Measurements from ENCODE around the gene C4orf50.
"Not testable (repeated sequence)": the region's sequence is repeated elsewhere in the genome, so short reads cannot be mapped to it uniquely, and the experiment has no call there.

C4orf50 gene

DNA sequence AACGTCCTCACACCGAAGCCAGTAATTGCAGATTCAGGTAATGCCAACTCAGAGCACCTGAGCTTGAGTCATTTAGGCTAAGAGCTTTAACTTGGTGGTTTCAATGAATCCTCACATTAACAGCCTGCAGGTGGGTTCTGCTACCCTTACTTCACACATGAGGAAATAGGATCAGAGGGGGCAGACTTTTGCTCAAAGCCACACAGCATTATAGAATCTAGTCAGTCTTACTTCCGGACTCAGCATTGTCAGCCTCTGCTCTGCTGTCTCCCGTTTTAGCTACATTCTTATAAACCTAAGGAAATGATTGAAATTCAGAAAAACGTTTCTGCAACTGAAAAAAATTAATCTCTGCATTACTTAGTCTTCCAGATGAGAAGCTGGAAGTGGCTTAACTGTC, 6.0 kb downstream of the C4orf50 start:
- FAIRE-seq: no peak

DNA sequence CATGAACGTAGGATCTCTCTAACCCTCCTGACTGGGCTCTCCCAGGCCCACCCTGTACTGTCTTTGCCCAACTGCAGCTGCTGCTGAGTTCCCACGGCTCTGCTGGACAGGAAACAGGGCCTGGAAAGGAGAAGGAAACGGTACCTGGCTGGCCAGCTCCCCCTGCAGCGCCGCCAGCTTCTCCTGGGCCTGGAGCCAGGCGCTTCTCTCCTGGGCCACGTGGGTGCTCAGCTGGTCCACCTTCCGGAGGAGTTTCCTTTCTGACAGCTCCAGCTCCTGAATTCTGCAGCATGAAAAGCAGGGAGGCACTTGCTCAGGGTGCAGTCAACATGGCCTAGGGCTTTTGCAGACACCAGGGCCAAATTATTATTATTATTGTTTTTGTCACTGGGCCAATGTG, 6.5 kb downstream of the C4orf50 start:
- FAIRE-seq: no peak

DNA sequence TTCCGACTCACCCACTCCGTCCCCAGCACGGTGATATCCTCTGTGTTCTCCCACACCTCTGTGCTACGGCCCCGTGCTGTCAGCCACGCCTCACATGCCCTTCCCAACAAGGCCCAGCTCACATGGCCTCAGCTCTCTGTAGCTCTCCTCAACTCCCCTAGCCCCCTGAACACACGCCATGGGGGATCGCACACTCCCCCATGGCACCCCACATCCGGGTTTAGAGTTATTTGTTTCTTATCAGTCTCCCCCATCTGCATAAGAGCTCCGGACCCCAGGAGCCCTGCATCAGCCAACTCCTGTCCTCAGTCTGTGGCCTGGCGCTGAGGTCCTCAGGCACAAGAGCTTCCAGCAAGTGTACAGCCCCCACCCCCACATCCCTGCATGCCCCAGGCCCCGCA, 7.0 kb downstream of the C4orf50 start:
- FAIRE-seq: no peak

DNA sequence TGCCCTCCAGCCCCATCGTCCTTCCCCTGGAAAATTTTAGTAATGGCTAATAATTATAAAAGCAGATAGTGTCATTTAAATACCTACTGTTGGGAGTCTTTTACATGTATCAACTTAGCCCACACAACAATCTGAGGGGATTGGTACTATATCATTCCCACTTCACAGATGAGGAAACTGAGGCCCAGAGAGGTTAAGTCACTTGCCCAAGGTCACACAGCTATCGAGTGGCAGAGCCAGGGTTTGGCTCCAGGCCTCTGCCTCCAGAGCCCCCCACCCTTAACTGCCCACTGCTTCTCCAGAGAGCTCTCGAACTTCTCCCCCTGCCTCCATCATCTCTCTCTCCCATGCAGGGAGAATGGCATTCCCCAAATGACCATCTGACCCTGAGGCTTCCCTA, 7.4 kb downstream of the C4orf50 start:
- FAIRE-seq: no peak

DNA sequence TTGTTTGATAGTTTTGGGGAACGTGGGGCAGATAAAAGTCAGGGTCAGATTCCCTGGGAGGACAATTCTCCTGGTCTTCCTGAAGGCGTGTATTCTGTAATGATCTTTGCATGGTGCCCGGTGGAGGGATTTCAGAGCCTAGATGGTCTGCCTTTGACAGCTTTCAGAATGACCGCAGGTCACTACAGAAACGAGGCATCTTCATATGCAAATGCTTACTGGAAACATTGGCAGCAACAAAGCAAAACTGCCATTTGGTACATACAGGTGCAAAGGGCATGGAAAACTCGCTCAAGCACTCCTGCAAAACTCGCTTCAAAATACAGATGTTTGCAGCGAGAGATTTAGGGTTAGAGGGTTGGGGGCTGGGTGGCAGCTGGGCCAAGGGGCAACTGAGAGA, 8.8 kb downstream of the C4orf50 start:
- FAIRE-seq: no peak

DNA sequence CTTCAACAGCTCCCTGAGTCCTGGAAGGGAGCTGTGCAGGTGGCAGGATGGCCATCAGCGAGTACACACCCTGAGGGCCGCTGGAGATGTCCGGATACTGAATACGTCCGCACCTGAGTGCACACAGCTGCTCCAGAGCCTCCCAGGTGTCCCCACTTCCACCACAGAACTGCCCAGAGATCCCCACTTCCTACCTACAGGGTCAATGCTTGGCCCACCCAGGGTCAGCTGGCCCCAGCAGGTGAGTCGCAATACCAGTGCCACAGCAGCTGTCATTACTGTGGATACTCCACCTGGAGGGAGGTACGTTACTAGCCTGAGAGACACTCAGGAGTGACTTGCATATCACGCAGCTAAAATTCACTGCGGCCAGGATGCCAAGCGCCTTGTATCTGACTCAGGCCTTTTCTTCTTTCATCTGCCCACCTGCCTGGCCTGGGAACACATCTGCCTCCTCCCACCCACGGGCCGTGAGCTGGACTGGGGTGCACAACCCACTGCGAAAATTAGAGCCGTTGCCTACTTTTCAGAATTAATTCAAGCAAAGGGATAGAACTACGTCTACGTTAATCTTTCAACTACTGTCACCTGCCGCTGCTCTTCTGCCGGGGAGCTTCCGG, 9.4 kb downstream of the C4orf50 start:
- FAIRE-seq: no peak

DNA sequence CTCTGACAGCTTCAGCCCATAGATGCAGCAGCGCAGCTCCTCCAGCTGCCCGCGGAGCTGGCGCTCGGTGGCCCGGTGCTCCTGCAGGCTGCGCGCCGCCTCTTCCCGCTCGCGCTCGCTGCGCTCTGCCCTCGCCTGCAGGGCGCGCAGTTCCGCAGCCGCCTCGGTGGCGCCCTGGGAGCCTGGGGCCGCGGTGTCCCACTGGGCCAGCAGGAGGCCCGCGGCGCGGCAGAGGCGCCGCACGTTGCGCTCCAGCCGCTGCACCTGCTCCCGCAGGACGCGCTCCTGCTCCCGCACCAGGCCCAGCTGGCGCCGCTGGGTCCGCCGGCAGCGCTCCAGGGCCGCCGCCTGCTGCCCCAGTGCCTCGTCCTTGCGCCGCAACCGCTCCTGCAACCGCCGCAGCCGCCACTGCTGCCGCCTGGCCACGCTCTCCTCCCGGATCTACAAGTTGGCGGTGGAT, 10.1 kb downstream of the C4orf50 start:
- no peak for FAIRE-seq

DNA sequence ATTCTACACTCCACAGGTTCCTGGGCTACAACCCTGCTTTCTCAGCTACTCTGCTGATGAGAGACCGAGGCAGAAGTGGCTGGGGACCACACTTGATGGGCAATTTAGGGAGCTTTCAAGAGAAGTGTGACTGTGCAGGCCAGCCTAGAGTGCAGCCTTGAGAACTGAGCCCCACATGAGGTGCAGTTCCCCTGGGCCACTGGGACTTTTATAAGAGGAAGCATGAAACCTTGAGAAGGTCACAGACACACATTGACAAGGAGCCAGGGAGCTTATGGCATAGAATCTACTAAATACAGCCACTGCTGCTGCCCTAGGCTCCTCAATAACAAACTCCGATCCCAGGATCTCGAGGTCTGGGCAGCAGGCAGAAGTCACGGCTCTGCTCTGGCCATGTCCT, 13.1 kb downstream of the C4orf50 start:
- FAIRE-seq: no peak

DNA sequence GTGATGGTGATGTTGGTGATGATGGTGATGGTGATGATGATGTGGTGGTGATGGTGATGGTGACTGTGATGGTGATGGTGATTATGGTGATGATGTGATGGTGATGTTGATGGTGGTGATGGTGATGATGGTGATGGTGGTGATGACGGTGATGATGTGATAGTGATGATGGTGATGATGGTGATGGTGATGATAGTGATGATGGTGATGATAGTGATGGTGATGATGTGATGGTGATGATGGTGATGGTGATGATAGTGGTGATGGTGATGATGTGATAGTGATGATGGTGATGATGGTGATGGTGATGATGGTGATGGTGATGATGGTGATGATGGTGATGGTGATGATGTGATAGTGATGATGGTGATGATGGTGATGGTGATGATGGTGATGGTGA, 14.7 kb downstream of the C4orf50 start:
- not testable (repeated sequence) for FAIRE-seq

DNA sequence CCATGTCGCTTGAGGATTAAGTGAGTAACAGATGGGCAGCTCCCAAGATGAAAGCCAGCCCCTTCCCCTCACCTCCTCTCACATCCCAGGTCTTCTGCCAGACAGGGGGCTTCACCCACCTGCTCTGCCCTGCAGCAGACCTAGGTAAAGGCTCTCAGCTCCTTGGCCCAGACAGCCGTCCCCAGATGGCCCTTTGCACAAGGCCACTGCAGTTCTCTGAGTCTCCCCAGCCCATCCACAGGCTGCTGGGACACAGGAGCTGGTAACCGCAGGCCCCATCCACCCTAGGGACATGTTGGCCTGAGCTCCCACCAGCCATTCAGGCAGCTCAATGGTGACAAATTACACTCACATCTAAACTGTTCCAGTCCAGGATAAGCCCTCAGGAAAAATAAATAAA, 15.3 kb downstream of the C4orf50 start:
- no peak for FAIRE-seq

DNA sequence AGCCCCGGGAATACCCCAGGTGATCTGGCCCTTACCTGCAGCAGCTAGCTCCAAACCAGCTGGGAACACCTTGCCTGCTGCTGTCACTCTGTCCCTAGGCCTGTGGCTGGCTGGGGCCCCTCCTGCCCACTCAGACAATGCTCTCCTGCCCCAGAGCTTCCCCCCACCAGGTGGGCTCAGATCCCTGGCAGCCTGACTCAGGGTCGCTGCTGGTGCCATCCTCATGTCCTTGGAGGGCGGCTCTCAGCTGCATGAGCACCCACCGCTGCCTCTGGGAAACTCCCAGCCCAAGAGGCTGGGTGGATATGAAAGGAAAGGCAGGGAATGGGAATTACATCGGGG, 15.8 kb downstream of the C4orf50 start:
- FAIRE-seq: no peak

DNA sequence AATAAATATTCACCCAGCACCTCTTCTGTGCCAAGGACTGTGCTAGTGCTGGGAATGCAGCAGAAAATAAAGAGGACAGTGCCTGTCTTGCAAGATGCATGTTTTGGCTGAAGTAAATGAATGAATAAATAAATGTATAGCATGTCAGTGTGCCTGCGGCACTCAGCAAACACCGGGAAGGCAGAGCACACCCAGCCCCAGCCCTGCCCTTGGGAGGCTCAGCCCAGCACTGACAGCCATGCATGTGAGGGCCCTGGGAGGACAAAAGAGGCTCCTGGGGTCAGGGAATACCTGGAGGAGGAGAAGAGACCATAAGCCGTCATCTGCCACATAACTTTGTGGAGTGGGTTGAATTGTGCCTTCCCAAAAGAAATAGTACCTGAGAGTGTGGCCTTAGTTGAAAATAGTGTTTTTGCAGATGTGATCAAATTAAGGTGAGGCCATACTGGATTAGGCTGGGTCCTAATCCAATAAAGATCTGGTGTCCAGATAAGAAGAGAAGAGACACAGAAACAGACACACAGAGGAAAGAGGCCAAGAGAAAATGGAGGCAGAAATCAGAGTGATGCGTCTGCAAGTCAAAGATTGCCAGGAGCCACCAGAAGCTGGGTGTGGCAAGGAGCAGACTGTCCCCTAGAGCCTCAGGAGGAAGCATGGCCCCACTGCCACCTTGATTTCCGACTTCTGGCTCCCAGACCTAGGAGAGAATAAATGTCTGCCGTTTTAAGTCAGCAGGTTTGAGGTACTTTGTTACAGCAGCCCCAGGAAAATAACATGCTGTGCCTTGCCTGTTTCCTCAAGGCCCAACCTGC, 16.3 kb downstream of the C4orf50 start:
- FAIRE-seq: no peak

DNA sequence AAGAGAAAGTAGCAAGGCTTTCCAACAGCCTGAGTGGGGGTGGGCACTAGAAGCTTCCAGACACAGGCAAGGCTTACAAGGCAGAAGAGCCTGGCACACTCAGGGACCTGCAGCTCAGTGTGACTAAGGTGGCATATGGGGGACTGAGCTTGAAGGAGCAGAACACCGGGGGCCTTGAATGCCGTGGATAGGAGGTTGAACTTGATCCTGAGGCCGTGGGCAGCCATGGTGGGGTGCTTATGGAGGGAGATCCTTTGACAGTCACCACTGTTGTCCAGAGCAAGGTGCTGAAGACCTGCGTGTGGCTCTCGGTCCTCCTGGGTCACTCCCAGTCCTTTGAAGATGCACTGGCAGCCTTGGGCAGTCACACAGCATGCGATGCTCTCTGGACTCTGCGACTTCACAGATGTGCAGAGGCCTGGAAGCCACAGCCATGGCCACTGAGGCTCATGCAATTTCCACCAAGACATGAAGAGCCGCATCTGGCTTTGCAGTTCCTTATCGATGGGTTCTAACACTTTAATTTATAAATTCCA, 18.3 kb downstream of the C4orf50 start:
- FAIRE-seq: no peak

DNA sequence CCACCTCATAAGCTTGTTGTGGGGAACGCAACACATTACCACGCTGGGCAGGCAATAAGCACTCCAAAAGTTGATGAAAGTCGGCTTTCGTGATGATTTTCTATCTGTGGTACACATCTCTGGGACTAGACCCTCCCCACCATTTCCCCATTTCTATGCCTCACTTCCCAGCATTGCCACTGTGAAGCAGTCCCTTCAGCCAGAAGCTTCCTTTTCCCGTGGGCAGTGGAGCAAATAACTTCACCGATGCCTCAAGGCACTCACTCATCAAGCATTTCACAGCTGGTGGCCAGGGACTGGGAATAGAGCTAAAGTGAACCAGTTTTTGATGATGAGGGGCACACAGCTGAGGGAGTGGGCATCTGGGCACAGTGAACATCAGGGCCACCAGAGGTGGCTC, 18.9 kb downstream of the C4orf50 start:
- FAIRE-seq: no peak

DNA sequence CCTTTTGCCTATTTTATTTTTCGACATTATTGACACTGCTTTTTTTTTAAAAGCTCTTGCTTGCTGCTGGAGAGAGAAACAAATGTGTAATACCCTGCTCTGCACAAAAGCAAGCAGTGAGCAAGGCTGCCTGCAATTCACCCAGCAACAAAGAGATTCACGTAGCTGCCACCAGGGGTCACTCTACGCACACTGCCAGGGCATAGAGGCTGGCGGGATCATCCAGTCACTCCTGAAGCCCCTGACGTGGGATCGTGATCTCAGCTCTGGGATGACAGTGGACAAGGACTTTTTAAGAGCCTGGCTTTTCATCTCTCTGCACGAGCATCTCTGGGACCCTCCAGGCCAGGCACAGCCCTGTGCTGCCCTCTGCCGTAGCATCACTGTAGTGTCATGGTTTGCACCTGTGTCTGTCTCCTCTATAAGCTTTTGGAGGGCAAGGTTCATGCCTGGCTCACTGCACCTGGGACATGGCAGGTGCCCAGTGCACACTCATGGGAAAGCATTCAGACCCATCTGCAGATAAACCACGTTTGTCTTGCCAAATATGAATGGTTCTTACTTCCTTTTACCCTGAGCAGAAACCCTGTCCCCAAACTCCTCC, 19.8 kb downstream of the C4orf50 start:
- FAIRE-seq: no peak

DNA sequence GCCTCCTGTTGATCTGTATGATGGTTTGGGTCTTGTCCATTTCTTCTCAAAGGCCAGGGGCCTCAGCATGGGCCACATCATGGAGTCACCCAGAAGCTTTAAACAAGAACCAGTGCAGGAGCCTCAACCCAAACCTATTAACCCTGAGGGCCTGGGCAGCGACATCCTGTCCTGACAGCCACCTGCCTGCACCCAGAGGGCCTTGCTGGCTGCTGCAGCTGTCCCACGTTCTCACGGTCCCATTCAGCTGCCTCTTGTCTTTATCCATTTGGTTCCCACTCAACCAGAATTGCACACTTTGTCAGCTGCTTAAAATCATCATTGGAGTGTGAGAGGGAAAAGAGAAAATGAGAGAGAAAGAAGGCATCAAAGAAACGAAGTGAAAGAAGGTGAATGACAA, 21.6 kb downstream of the C4orf50 start:
- no peak for FAIRE-seq

DNA sequence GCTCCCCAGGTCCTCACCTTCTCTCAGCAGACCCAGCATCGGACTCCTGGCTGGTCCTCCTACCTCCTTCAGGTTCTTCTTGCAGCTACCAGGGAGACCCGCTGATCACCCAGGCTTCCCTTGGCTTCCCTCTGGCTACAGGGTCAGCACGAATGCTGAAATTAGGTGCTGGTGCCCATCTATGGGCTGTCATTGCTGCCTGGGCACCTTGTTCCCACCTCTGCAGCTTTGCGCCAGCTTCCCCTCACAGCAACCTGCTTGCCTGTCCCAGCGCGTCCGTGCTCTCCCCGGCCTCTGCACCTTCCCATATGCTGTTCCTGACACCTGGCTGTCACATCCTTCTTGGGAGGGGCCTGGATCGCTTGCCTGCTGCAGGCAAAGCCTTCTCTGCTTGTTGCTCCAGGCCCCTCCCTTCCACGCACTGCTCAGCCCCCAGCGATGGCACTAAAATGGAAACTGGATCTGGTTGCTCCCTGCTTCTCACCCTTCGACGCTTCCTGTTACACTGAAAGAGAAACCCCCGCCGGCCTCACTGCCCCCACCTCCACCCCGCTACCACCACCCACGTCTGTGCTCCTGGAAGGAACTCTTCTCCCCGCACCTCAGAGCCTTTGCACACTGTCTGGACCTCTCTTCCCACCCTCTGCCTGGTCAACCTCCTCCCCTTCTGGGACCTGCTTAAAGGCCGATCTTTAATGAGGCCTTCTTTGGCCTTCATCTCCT, 22.2 kb downstream of the C4orf50 start:
- no peak for FAIRE-seq

DNA sequence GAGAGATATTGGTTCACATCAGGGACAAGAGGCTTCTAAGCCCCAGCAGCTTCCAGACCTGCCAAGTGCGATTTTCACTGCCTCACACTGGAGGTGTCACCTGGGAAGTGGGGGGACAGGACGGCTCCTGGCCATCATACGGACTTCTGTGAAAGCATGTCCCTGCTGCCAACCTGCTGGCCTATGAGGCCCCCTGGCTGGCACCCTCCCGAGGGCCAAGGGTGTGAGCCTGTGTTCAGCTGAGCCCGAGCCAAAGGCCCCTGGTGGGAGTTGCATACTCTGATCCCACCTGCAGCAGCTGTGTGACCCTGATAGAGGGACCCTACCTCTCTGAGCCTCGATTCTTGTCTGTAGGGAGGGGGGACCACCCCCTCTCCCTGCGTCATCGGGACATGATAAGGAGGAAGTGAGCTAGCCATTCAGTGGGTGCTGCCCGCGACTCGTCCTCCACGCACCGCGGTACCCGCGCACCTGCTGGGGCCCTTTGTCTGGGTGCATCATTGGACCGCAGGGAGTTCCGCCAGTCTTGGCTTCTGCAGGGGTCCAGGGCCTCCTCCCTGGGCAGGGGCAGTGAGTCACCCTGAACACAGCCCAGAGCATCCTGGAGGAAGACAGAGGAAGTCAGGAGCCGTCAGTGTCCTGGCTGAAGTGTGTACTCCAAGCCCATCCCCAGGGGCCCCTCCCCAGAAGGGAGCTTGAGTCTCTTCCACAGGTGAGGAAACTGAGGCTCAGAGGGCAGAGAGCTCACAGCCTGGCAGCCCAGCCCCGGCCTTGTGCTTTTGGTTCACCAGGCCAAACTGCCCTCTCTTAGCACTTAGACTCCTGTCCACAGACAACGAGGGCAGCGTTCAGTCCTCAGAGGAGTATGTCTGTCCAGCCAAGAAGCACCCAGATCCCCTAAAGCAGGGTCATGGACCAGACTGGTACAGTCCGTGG, 24.1 kb downstream of the C4orf50 start:
- no peak for FAIRE-seq

DNA sequence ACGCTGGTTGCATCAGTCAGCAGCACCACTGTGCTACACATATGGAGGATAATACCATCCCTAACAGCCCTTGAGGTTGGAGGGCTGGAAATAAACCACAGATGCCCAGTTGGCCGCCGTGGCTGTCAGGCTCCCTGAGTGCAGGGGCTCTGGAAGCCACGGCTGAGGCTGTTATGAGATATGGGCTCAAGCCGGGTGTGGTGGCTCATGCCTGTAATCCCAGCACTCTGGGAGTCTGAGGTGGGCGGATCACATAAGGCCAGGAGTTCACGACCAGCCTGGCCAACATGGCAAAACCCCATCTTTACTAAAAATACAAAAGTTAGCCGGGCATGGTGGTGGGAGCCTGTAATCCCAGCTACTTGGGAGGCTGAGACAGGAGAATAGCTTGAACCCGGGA, 24.9 kb downstream of the C4orf50 start:
- not testable (repeated sequence) for FAIRE-seq

DNA sequence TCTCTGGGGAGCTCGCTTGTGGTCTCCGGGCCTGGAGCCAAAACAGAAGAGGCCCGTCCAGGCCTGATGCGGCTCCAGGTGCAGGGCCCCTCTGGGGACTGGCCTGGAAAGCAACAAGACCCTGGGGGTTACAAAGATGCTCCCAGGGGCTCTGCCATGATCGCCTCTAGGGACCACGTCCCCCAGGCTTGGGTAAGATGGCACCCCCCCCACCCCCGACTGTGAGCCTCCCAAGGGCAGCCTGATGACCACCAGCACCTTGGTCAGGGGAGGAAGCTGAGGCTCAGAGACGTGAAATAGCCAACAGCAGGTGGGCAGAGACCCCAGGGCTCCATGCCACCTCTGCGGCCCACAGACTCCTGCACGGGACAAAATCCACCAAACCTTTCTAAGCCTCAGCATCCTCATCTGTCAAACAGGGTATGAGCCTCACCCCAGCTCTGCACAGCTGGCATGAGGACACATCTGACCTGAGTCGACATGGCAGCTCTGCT, 25.4 kb downstream of the C4orf50 start:
- FAIRE-seq: no peak

DNA sequence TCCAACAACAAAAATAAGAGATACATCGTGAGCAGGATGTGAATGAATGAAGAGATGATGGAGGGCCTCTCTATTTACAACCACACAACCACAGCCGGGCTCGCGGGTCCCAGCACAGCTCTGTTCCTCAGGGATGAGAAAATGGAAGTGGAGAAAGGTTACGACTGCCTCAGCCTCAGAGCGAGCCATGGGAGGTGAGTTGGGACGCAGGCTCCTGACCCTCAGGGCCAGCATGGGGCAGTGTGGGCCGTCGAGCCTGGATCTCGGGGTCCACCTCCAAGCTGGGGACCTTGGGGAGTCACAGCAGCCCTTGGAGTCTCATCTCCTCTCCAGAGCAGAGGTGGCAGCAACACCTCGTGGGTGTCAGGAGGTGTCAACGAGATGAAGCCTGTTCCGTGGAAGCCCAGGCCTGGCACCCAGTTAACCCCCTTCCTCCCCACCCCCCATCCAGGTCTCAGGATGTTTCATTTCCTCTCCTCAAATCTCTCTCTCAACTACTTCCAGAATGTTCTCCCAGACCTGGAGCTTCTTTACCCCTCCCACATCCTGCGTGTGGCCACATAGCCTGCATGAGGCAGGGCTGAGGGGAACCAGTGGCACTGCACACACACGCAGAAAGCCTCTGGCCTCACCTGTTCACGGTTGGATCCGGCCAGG, 25.9 kb downstream of the C4orf50 start:
- no peak for FAIRE-seq

DNA sequence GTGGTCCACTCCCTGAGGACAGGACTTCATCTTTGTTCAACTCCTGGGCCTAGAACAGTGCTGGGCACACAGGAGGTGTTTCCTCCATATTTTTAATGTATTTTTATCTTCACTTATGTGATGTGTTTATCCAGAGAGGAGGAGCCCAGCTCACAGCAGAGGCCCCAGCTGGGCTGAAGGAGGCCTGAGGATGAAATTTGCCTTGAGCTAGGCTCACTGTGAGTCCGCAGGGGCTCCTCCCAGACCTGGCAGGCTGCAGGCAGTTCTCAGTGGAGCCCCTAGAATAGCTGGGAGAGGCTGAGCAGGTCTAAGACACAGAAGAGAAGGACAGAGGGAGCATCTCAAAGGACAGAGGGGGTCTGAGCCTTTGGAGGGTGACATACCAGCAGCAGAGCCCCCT, 26.8 kb downstream of the C4orf50 start:
- no peak for FAIRE-seq
